Measurements from ENCODE around the gene BRD1.

BRD1 gene

GRCh38 chr22:49820984-49821383 is 6.7 kb downstream of the BRD1 start:
- Histone ChIP-seq H3K36me3 (ENCODE audit: insufficient read depth, low read depth, low read length) (peaks cover 92% of the 10 kb centered on the region), H3K4me1 (ENCODE audit: insufficient read depth, low read length) (0 out of 2 replicates have a peak, but pooled peaks cover 4% of the 10 kb centered on the region), H3K9ac (ENCODE audit: low read depth, low read length) (no peak overlapping the region), H3K27ac (ENCODE audit: low read length) (no peak overlapping the region), H3K27me3 (ENCODE audit: insufficient read depth, low read length) (no peaks in the 10 kb centered on the region), H3K9me3 (ENCODE audit: insufficient read depth, low read depth, low read length) (no peaks in the 10 kb centered on the region), H3K4me3 (ENCODE audit: low read length) (no peak overlapping the region)

DNA sequence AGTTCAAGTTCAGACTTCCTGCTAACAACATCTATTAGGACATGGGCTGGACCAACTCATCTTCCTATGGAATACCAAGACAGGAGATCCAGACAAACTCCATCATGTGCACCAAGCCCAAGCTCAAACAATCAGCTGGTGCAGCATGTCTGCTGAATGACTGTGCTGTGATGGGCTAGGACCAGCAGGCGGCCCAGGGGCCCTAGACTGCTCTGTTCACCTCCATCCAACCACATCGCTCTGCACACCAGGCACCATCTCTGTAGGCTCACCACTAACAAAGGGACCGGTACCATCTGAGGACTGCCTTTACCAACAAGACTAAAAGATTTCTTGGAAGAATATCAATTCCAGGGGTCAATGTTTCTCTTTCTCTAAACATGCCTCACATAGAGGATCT is 10.3 kb downstream of the BRD1 start:
- Histone ChIP-seq H3K27ac (ENCODE audit: low read length) (no peak overlapping the region), H3K4me1 (ENCODE audit: insufficient read depth, low read length) (no peaks in the 10 kb centered on the region), H3K9ac (ENCODE audit: low read depth, low read length) (no peak overlapping the region), H3K4me3 (ENCODE audit: low read length) (no peak overlapping the region), H3K9me3 (ENCODE audit: insufficient read depth, low read depth, low read length) (no peaks in the 10 kb centered on the region), H3K36me3 (ENCODE audit: insufficient read depth, low read depth, low read length) (peaks cover 84% of the 10 kb centered on the region), H3K27me3 (ENCODE audit: insufficient read depth, low read length) (no peaks in the 10 kb centered on the region)

DNA sequence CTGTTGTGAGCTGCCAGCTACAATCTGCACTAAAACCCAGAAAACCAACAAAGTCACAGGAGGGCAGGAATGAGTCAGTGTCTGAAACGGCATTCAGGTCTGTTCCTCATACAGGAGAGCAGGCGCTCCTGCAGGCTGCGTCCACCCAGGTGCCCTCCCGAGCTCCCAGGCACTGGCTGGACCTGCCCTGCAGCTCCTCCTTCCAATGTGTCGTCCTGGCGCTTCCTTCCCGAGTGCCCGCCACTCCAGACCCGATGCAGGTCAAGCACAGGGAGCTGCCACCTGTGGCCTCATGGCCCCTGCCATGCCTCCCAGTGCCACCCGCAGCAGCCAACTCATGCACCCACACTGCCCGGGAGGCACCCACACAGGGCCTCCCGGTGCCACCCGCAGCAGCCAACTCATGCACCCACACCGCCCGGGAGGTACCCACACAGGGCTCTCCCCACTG is 12.0 kb downstream of the BRD1 start:
- H3K36me3 ChIP-seq (ENCODE audit: insufficient read depth, low read depth, low read length) = peaks cover 74% of the 10 kb centered on the region

DNA sequence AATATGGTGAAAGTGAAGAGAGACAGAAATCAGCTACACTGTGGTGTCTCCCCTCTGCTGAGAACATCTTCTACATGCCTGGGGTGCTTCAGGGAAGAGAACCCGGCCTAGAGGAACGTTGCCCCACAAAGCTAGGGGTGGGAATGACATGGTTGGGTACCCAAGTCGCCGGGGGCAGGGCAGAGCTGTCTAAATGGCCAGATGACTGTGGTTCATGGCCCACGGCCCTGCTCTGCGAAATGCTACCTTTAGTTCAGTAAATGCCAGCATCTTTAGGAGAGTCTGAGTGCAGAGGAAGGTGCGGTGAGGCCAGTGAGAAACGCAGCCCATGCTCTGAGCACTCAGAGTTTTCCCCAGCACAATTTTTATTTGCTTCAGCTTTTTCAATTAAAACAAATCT is 12.8 kb downstream of the BRD1 start:
- H3K36me3 ChIP-seq (ENCODE audit: insufficient read depth, low read depth, low read length) = peaks cover 66% of the 10 kb centered on the region
- no peak overlapping the region for H3K27ac ChIP-seq (ENCODE audit: low read length)

More for the DNA sequence above, 12.0 kb downstream of the BRD1 start:
- no peak overlapping the region for H3K9ac ChIP-seq (ENCODE audit: low read depth, low read length)
- no peaks in the 10 kb centered on the region for H3K9me3 ChIP-seq (ENCODE audit: insufficient read depth, low read depth, low read length)
- H3K27me3 ChIP-seq (ENCODE audit: insufficient read depth, low read length) = no peaks in the 10 kb centered on the region
- no peaks in the 10 kb centered on the region for H3K4me1 ChIP-seq (ENCODE audit: insufficient read depth, low read length)
- no peak overlapping the region for H3K4me3 ChIP-seq (ENCODE audit: low read length)
- no peak overlapping the region for H3K27ac ChIP-seq (ENCODE audit: low read length)

GRCh38 chr22:49814164-49814686 is 13.4 kb downstream of the BRD1 start:
- Histone ChIP-seq H3K9me3 (ENCODE audit: insufficient read depth, low read depth, low read length) (no peaks in the 10 kb centered on the region), H3K27me3 (ENCODE audit: insufficient read depth, low read length) (no peaks in the 10 kb centered on the region), H3K4me1 (ENCODE audit: insufficient read depth, low read length) (no peaks in the 10 kb centered on the region), H3K36me3 (ENCODE audit: insufficient read depth, low read depth, low read length) (peaks cover 62% of the 10 kb centered on the region), H3K27ac (ENCODE audit: low read length) (no peak overlapping the region), H3K9ac (ENCODE audit: low read depth, low read length) (no peak overlapping the region), H3K4me3 (ENCODE audit: low read length) (no peak overlapping the region)

More for the DNA sequence above, 12.8 kb downstream of the BRD1 start:
- H3K27me3 ChIP-seq (ENCODE audit: insufficient read depth, low read length) = no peaks in the 10 kb centered on the region
- H3K4me1 ChIP-seq (ENCODE audit: insufficient read depth, low read length) = no peaks in the 10 kb centered on the region
- H3K9ac ChIP-seq (ENCODE audit: low read depth, low read length) = no peak overlapping the region
- H3K4me3 ChIP-seq (ENCODE audit: low read length) = no peak overlapping the region
- H3K9me3 ChIP-seq (ENCODE audit: insufficient read depth, low read depth, low read length) = no peaks in the 10 kb centered on the region

DNA sequence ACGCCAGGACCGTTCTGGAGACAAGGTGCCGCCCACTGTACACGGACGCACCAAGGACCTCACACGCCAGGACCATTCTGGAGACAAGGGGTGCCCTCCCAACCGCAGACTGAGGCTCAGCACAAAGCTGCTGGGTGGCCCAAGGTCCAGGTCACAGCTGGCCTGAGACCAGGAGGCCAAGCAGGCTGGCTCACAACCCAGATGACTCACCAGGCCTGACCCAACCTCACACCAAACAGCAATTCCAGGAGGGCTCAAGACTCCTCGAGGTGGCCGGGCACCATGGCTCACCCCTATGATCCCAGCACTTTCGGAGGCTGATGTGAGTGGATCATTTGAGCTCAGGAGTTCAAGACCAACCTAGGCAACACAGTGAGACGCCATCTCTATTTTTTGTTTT is 14.8 kb downstream of the BRD1 start:
- Histone ChIP-seq H3K4me3 (ENCODE audit: low read length) (no peak overlapping the region), H3K27me3 (ENCODE audit: insufficient read depth, low read length) (no peaks in the 10 kb centered on the region), H3K27ac (ENCODE audit: low read length) (no peak overlapping the region), H3K4me1 (ENCODE audit: insufficient read depth, low read length) (no peaks in the 10 kb centered on the region), H3K36me3 (ENCODE audit: insufficient read depth, low read depth, low read length) (peaks cover 49% of the 10 kb centered on the region), H3K9ac (ENCODE audit: low read depth, low read length) (no peak overlapping the region), H3K9me3 (ENCODE audit: insufficient read depth, low read depth, low read length) (no peaks in the 10 kb centered on the region)

- no peak overlapping the region for H3K9ac ChIP-seq (ENCODE audit: low read depth, low read length)
- no peaks in the 10 kb centered on the region for H3K27me3 ChIP-seq (ENCODE audit: insufficient read depth, low read length)
- no peaks in the 10 kb centered on the region for H3K9me3 ChIP-seq (ENCODE audit: insufficient read depth, low read depth, low read length)
- no peaks in the 10 kb centered on the region for H3K4me1 ChIP-seq (ENCODE audit: insufficient read depth, low read length)
- no peak overlapping the region for H3K27ac ChIP-seq (ENCODE audit: low read length)
- H3K36me3 ChIP-seq (ENCODE audit: insufficient read depth, low read depth, low read length) = peaks cover 33% of the 10 kb centered on the region; the same call in 1 of the 2 replicates
- no peak overlapping the region for H3K4me3 ChIP-seq (ENCODE audit: low read length)
These were observed 16.5 kb downstream of the BRD1 start for GRCh38 chr22:49811020-49811791.

DNA sequence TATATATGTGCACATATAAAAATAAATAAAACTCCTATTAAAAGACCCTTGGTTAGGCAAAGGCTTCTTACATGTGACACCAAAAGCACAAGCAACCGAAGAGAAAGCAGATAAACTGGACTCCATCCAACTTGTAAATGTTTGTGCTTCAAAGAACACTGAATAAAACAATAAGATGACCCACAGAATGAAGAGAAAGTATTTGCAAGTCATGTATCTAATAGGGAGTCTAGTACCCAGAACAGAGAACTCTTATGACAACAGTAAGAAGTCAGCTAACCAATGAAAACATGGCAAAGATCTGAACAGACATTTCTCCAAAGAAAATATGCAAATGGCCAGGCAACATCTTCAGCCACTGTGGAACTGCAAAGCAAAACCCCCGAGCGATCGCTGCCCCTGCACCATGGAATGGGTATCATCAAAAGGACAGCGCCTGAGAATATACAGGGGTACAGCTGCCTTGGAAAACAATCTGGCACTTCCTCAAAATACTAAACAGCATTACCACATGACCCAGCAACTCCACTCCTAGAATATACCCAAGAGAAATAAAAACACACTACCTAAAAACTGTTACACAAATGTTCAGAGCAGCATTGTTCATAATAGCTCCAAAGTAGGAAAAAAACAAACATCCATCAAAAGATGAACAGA is 17.2 kb downstream of the BRD1 start:
- H3K4me1 ChIP-seq (ENCODE audit: insufficient read depth, low read length) = no peaks in the 10 kb centered on the region
- H3K9me3 ChIP-seq (ENCODE audit: insufficient read depth, low read depth, low read length) = no peaks in the 10 kb centered on the region
- no peak overlapping the region for H3K27ac ChIP-seq (ENCODE audit: low read length)
- no peak overlapping the region for H3K9ac ChIP-seq (ENCODE audit: low read depth, low read length)
- H3K4me3 ChIP-seq (ENCODE audit: low read length) = no peak overlapping the region
- H3K36me3 ChIP-seq (ENCODE audit: insufficient read depth, low read depth, low read length) = peaks cover 31% of the 10 kb centered on the region; the same call in 1 of the 2 replicates
- no peaks in the 10 kb centered on the region for H3K27me3 ChIP-seq (ENCODE audit: insufficient read depth, low read length)

DNA sequence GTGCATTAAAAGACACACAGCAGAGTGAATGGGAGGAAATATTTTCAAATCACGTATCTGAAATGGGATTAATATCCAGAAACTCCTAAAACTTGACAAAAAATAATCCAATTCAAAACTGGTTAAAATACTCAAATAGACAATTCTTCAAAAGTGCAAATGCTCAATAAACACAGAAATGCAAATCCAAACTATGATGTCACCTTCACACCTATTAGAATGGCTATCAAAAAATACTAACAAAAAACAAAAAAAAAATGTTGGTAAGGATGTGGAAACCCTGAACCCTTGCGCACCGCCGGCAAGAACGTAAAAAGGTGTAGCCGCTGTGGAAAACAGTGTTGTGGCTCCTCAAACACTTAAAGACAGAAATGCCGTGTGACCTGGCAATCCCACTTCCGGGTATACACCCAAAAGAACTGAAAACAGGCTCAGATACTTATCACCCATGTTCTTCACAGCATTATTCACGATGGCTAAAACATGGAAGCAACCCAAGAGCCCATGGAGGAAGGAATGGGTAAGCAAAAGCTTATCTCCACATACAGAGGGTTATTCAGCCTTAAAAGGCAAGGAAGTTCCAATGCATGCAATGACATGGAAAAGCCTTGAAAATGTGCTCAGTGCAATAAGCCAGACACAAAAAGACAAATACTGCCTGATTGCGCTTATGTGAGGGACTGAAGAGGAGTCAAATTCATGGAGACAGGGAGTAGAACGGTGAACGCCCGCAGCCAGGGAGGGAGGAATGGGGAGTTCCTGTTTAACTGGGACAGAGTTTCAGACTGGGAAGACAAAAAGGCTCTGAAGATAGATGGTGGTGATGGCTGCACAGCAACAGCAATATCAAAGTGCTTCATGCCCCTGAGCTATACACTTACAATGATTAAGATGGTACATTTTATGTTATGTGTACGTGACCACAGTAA is 19.6 kb downstream of the BRD1 start:
- peaks cover 34% of the 10 kb centered on the region for H3K36me3 ChIP-seq (ENCODE audit: insufficient read depth, low read depth, low read length)
- no peak overlapping the region for H3K27ac ChIP-seq (ENCODE audit: low read length)
- no peak overlapping the region for H3K4me3 ChIP-seq (ENCODE audit: low read length)
- no peaks in the 10 kb centered on the region for H3K9me3 ChIP-seq (ENCODE audit: insufficient read depth, low read depth, low read length)
- H3K4me1 ChIP-seq (ENCODE audit: insufficient read depth, low read length) = no peaks in the 10 kb centered on the region
- H3K27me3 ChIP-seq (ENCODE audit: insufficient read depth, low read length) = no peaks in the 10 kb centered on the region
- H3K9ac ChIP-seq (ENCODE audit: low read depth, low read length) = no peak overlapping the region

GRCh38 chr22:49807129-49807528 is 20.5 kb downstream of the BRD1 start:
- Histone ChIP-seq H3K27me3 (ENCODE audit: insufficient read depth, low read length) (no peaks in the 10 kb centered on the region), H3K27ac (ENCODE audit: low read length) (no peak overlapping the region), H3K9me3 (ENCODE audit: insufficient read depth, low read depth, low read length) (no peaks in the 10 kb centered on the region), H3K4me1 (ENCODE audit: insufficient read depth, low read length) (no peaks in the 10 kb centered on the region), H3K4me3 (ENCODE audit: low read length) (no peak overlapping the region), H3K9ac (ENCODE audit: low read depth, low read length) (no peak overlapping the region), H3K36me3 (ENCODE audit: insufficient read depth, low read depth, low read length) (peaks cover 33% of the 10 kb centered on the region)

DNA sequence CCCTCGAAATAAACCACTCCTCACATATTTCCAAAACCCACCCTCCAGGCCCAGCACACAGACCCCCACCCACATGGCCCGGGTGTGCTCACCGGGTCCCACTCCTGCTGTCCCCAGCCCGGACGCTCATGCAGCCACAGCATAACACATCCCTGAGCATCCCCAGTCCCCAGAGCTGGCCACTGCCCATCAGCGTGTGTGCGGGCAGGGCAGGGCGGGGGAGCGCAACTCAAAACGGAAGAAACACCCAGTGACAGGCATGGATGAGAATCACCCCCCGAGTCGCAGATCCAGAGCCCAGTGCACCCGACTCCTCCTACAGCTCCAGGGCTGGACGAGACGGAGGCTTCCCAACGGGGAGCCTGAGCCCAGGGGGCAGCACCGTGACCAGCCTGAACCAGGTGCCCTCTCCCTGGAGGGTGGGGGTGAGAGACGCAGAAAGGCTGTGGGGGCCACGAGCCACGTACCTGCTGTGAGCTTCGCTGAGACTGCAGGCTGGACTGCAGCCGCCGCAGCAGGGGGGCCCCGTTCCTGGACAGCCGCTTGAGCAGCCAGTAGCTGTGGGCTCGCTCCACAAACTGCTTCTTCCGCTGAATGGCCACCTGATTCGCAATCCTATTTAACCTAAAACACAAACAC is 23.8 kb downstream of the BRD1 start:
- Histone ChIP-seq H3K27ac (ENCODE audit: low read length) (no peak overlapping the region), H3K4me3 (ENCODE audit: low read length) (no peak overlapping the region), H3K4me1 (ENCODE audit: insufficient read depth, low read length) (no peaks in the 10 kb centered on the region), H3K9me3 (ENCODE audit: insufficient read depth, low read depth, low read length) (no peaks in the 10 kb centered on the region), H3K9ac (ENCODE audit: low read depth, low read length) (no peak overlapping the region), H3K36me3 (ENCODE audit: insufficient read depth, low read depth, low read length) (peaks cover 30% of the 10 kb centered on the region), H3K27me3 (ENCODE audit: insufficient read depth, low read length) (no peaks in the 10 kb centered on the region)

Data from iPS-20b (cell line).